Trophoblast cell (in vitro differentiated cells and primary cell): ENCODE results near the gene DRAM1.

Experiments used
- DNase-seq, 2 donors: peaks; one replicate each; pipeline ENCODE4 v3.0.0-alpha.2; 2016
- H2AFZ ChIP-seq: 2 replicates; pipeline ENCODE4 v1.6.1; 2013; ENCODE audit warnings: low read length, moderate library complexity, mild to moderate bottlenecking; ENCODE audit not compliant: insufficient read depth, poor library complexity
- H2AK5ac ChIP-seq: 2 replicates; pipeline ENCODE4 v1.6.1; 2013; ENCODE audit warnings: mild to moderate bottlenecking, low read length
- H2BK120ac ChIP-seq: 2 replicates; pipeline ENCODE4 v1.6.1; 2013; ENCODE audit warnings: low read length, mild to moderate bottlenecking, moderate library complexity; ENCODE audit not compliant: insufficient read depth, poor library complexity
- H2BK12ac ChIP-seq: 2 replicates; pipeline ENCODE4 v1.6.1; 2013; ENCODE audit warnings: mild to moderate bottlenecking, low read length, moderate library complexity
- H2BK5ac ChIP-seq: 2 replicates; pipeline ENCODE4 v1.6.1; 2013; ENCODE audit warnings: low read length, low read depth, moderate library complexity, mild to moderate bottlenecking; ENCODE audit not compliant: poor library complexity
- H3K14ac ChIP-seq: 2 replicates; pipeline ENCODE4 v1.6.1; 2013; ENCODE audit warnings: mild to moderate bottlenecking, low read length
- H3K18ac ChIP-seq: 2 replicates; pipeline ENCODE4 v1.6.1; 2013; ENCODE audit warnings: mild to moderate bottlenecking, low read length
- H3K23ac ChIP-seq: 2 replicates; pipeline ENCODE4 v1.6.1; 2013; ENCODE audit warnings: low read length
- H3K27ac ChIP-seq: 2 replicates; pipeline ENCODE4 v1.5.1; 2013; ENCODE audit warnings: low read depth, mild to moderate bottlenecking, inconsistent platforms, low read length, moderate library complexity
- H3K27me3 ChIP-seq: 2 replicates; pipeline ENCODE4 v1.6.1; 2013; ENCODE audit warnings: inconsistent platforms, mild to moderate bottlenecking, low read length, moderate library complexity; ENCODE audit not compliant: insufficient read depth
- H3K36me3 ChIP-seq, 2 experiments: 1 replicate in 1 of 2; 2 replicates in 1 of 2; pipeline ENCODE4 v1.6.1; 2013; ENCODE audit warnings: low read length in 2 of 2, mild to moderate bottlenecking in 2 of 2, moderate library complexity in 1 of 2; ENCODE audit not compliant: insufficient read depth in 2 of 2, control insufficient read depth in 1 of 2
- H3K4ac ChIP-seq: 2 replicates; pipeline ENCODE4 v1.6.1; 2013; ENCODE audit warnings: low read depth, mild to moderate bottlenecking, low read length, moderate library complexity
- H3K4me1 ChIP-seq, 2 experiments: 1 replicate in 1 of 2; 2 replicates in 1 of 2; pipeline ENCODE4 v1.6.1; 2013; ENCODE audit warnings: low read length in 2 of 2, mild to moderate bottlenecking in 2 of 2, moderate library complexity in 1 of 2; ENCODE audit not compliant: insufficient read depth in 2 of 2, control insufficient read depth in 1 of 2
- H3K4me2 ChIP-seq: 2 replicates; pipeline ENCODE4 v1.6.1; 2013; ENCODE audit warnings: inconsistent platforms, mild to moderate bottlenecking, low read length, moderate library complexity
- H3K4me3 ChIP-seq: 2 replicates; pipeline ENCODE4 v1.5.1; 2013; ENCODE audit warnings: mild to moderate bottlenecking, low read depth, low read length, inconsistent platforms
- H3K79me1 ChIP-seq: one replicate; pipeline ENCODE4 v1.6.1; 2013; ENCODE audit warnings: low read length
- H3K79me2 ChIP-seq: 2 replicates; pipeline ENCODE4 v1.6.1; 2013; ENCODE audit warnings: low read length, mild to moderate bottlenecking; ENCODE audit not compliant: control insufficient read depth, insufficient read depth, poor library complexity
- H3K9ac ChIP-seq: 2 replicates; pipeline ENCODE4 v1.6.1; 2013; ENCODE audit warnings: mild to moderate bottlenecking, low read length
- H3K9me3 ChIP-seq: 2 replicates; pipeline ENCODE4 v1.6.1; 2013; ENCODE audit warnings: low read depth, mild to moderate bottlenecking, control low read depth, inconsistent platforms, low read length; ENCODE audit not compliant: insufficient read depth
- H4K12ac ChIP-seq: 2 replicates; pipeline ENCODE4 v1.6.1; 2013; ENCODE audit warnings: low read depth, mild to moderate bottlenecking, low read length, moderate library complexity
- H4K8ac ChIP-seq: 2 replicates; pipeline ENCODE4 v1.6.1; 2013; ENCODE audit warnings: low read depth, mild to moderate bottlenecking, low read length, moderate library complexity
- H4K91ac ChIP-seq: one replicate; pipeline ENCODE4 v1.6.1; 2013; ENCODE audit warnings: low read depth, mild to moderate bottlenecking, low read length, moderate library complexity
- WGBS: extraction: QIAGEN DNeasy Blood & Tissue Kit; methylation state at CpG from one replicate; pipeline ENCODE4 v1.1.7; 2013; ENCODE audit warnings: missing lambda C conversion rate; ENCODE audit not compliant: insufficient read length, insufficient coverage; ENCODE audit errors: extremely low coverage; 5-methylcytosine and 5-hydroxymethylcytosine counted together

The DRAM1 gene

GRCh38 chr12:101940400-101940950 is 63.1 kb downstream of the DRAM1 start:
- no peak overlapping the region for H3K27ac ChIP-seq
- no peak overlapping the region for H3K14ac ChIP-seq
- H3K18ac ChIP-seq: no peak overlapping the region
- no peaks in the 10 kb centered on the region for H3K36me3 ChIP-seq
- no peak overlapping the region for H4K8ac ChIP-seq
- no peak overlapping the region for H2BK120ac ChIP-seq
- DNase-seq: no peak
- no peak overlapping the region for H3K4me3 ChIP-seq
- H2BK12ac ChIP-seq: no peak overlapping the region
- H2AK5ac ChIP-seq: no peak overlapping the region
- peaks cover 8 to 10% of the 10 kb centered on the region in 2 experiments for H3K4me1 ChIP-seq
- H3K79me2 ChIP-seq: no peaks in the 10 kb centered on the region
- H4K91ac ChIP-seq: no peak overlapping the region
- no peaks in the 10 kb centered on the region for H3K27me3 ChIP-seq
- H3K9me3 ChIP-seq: no peaks in the 10 kb centered on the region
- WGBS: no CpG with 5 or more reads among the region's 5 CpGs
- H3K23ac ChIP-seq: no peak overlapping the region
- H3K4ac ChIP-seq: no peak overlapping the region
- no peaks in the 10 kb centered on the region for H3K79me1 ChIP-seq
- no peak overlapping the region for H4K12ac ChIP-seq
- H3K4me2 ChIP-seq: no peak overlapping the region
- no peak overlapping the region for H2AFZ ChIP-seq
- no peak overlapping the region for H3K9ac ChIP-seq
- H2BK5ac ChIP-seq: no peak overlapping the region

GRCh38 chr12:101941306-101942249 is 64.2 kb downstream of the DRAM1 start:
- Histone ChIP-seq H3K36me3 (no peaks in the 10 kb centered on the region), H3K79me2 (no peaks in the 10 kb centered on the region), H3K79me1 (no peaks in the 10 kb centered on the region), H3K4ac (no peak overlapping the region), H2AFZ (no peak overlapping the region), H3K4me1 (peaks cover under 1 to 4% of the 10 kb centered on the region in 2 experiments), H3K27ac (no peak overlapping the region), H3K23ac (no peak overlapping the region), H2BK12ac (no peak overlapping the region), H3K18ac (no peak overlapping the region), H3K4me2 (no peak overlapping the region), H4K12ac (no peak overlapping the region), H4K91ac (no peak overlapping the region), H2BK5ac (no peak overlapping the region), H3K9me3 (no peaks in the 10 kb centered on the region), H3K27me3 (no peaks in the 10 kb centered on the region), H4K8ac (no peak overlapping the region), H2BK120ac (no peak overlapping the region), H3K4me3 (no peak overlapping the region), H2AK5ac (no peak overlapping the region), H3K9ac (no peak overlapping the region), H3K14ac (no peak overlapping the region)
- WGBS: no CpG with 5 or more reads among the region's 4 CpGs
- no peak for DNase-seq

GRCh38 chr12:101942250-101942605 is 64.8 kb downstream of the DRAM1 start:
- Histone ChIP-seq H3K27me3 (no peaks in the 10 kb centered on the region), H4K12ac (no peak overlapping the region), H3K4me2 (no peak overlapping the region), H4K8ac (no peak overlapping the region), H3K18ac (no peak overlapping the region), H4K91ac (no peak overlapping the region), H3K4ac (no peak overlapping the region), H3K9ac (no peak overlapping the region), H3K14ac (no peak overlapping the region), H2BK120ac (no peak overlapping the region), H3K23ac (no peak overlapping the region), H2AFZ (no peak overlapping the region), H3K36me3 (no peaks in the 10 kb centered on the region), H3K27ac (no peak overlapping the region), H3K79me2 (no peaks in the 10 kb centered on the region), H3K4me3 (no peak overlapping the region), H3K9me3 (no peaks in the 10 kb centered on the region), H2AK5ac (no peak overlapping the region), H3K79me1 (no peaks in the 10 kb centered on the region), H2BK12ac (no peak overlapping the region), H3K4me1 (peaks cover 0 to 3% of the 10 kb centered on the region in 2 experiments), H2BK5ac (no peak overlapping the region)
- no CpG with 5 or more reads among the region's 1 CpG for WGBS
- DNase-seq: no peak

- peaks cover 0 to 3% of the 10 kb centered on the region in 2 experiments for H3K4me1 ChIP-seq
- H4K12ac ChIP-seq: no peak overlapping the region
- no peaks in the 10 kb centered on the region for H3K79me2 ChIP-seq
- H2AK5ac ChIP-seq: no peak overlapping the region
- H3K79me1 ChIP-seq: no peaks in the 10 kb centered on the region
- H4K91ac ChIP-seq: no peak overlapping the region
- H3K9ac ChIP-seq: no peak overlapping the region
- no peak overlapping the region for H3K4ac ChIP-seq
- H2BK12ac ChIP-seq: no peak overlapping the region
- H2BK120ac ChIP-seq: no peak overlapping the region
- H2BK5ac ChIP-seq: no peak overlapping the region
- no peak overlapping the region for H3K4me3 ChIP-seq
- H3K9me3 ChIP-seq: no peaks in the 10 kb centered on the region
- no CpG with 5 or more reads among the region's 15 CpGs for WGBS
- peak in 1 of 2 donors; percentile 58 for DNase-seq
- no peak overlapping the region for H3K4me2 ChIP-seq
- H2AFZ ChIP-seq: no peak overlapping the region
- no peaks in the 10 kb centered on the region for H3K27me3 ChIP-seq
- no peak overlapping the region for H4K8ac ChIP-seq
- no peaks in the 10 kb centered on the region for H3K36me3 ChIP-seq
- no peak overlapping the region for H3K14ac ChIP-seq
- no peak overlapping the region for H3K18ac ChIP-seq
- no peak overlapping the region for H3K23ac ChIP-seq
- H3K27ac ChIP-seq: no peak overlapping the region
Measured at GRCh38 chr12:101945369-101946232, 68.2 kb downstream of the DRAM1 start.
